IMR-90 (cell line): ENCODE measurements around the gene RHBDL1. TPM values are rescaled to one million over a fixed set of nuclear protein-coding genes. Genes with fewer than 3 reads are reported as not detected.

ENCODE experiments used
- ATAC-seq: fragments of 200-7000 bp; cut with Tn5 transposase; 2 replicates; pipeline ENCODE4 v1.9.1; 2020; ENCODE audit warnings: low read depth, mild to moderate bottlenecking, moderate library complexity
- BruUV-seq: library from RNA; stranded (reverse); fragments of 400-500 nt; replicated peaks from 2 replicates; lab custom pipeline; 2021; lab: Mats Ljungman, UMichigan
- CTCF ChIA-PET: fragments of 300-600 bp; formaldehyde crosslinking; extraction: SDS; loops from one replicate; lab custom pipeline; 2021; ENCODE audit warnings: antibody characterized with exemption; lab: Yijun Ruan, JAX
- POLR2A ChIA-PET: fragments of 300-600 bp; sonication (Branson Sonifier 250); formaldehyde crosslinking; loops from one replicate; lab custom pipeline; 2022; ENCODE audit warnings: antibody characterized with exemption; ENCODE audit not compliant: unreplicated experiment; lab: Charles Lee
- DNase-seq: peaks from one replicate; pipeline ENCODE4 v3.0.0; 2013
- H2AFZ ChIP-seq: replicated peaks from 2 replicates; pipeline ENCODE3; 2013; ENCODE audit warnings: low read length, mild to moderate bottlenecking; ENCODE audit not compliant: poor library complexity
- H2AK5ac ChIP-seq: 2 replicates; pipeline ENCODE4 v1.6.1; 2013; ENCODE audit warnings: low read depth, low read length, inconsistent platforms
- H2AK9ac ChIP-seq: replicated peaks from 2 replicates; pipeline ENCODE3; 2013; ENCODE audit warnings: mild to moderate bottlenecking, low read depth, low read length, moderate library complexity; ENCODE audit not compliant: poor library complexity
- H2BK120ac ChIP-seq: 2 replicates; pipeline ENCODE4 v1.6.1; 2013; ENCODE audit warnings: low read depth, low read length, inconsistent platforms
- H2BK15ac ChIP-seq: 3 replicates; pipeline ENCODE4 v1.6.1; 2013; ENCODE audit warnings: low read depth, low read length, inconsistent platforms
- H2BK20ac ChIP-seq: 2 replicates; pipeline ENCODE4 v1.6.1; 2013; ENCODE audit warnings: low read depth, mild to moderate bottlenecking, inconsistent platforms, low read length, moderate library complexity
- H2BK5ac ChIP-seq: 2 replicates; pipeline ENCODE4 v1.6.1; 2013; ENCODE audit warnings: mild to moderate bottlenecking, low read depth, low read length, inconsistent platforms; ENCODE audit not compliant: poor library complexity, severe bottlenecking
- H3K14ac ChIP-seq: replicated peaks from 2 replicates; pipeline ENCODE4 v1.6.1; 2013; ENCODE audit warnings: low read depth, low read length, inconsistent platforms
- H3K18ac ChIP-seq: 2 replicates; pipeline ENCODE4 v1.6.1; 2013; ENCODE audit warnings: low read depth, low read length, control low read depth
- H3K23ac ChIP-seq: 2 replicates; pipeline ENCODE4 v1.6.1; 2013; ENCODE audit warnings: low read depth, low read length, inconsistent platforms
- H3K27ac ChIP-seq: 2 replicates; pipeline ENCODE4 v1.5.1; 2013; ENCODE audit warnings: mild to moderate bottlenecking, control low read depth, low read length; ENCODE audit not compliant: insufficient read depth
- H3K27me3 ChIP-seq: 2 replicates; pipeline ENCODE4 v1.6.1; 2013; ENCODE audit warnings: low read length; ENCODE audit not compliant: control insufficient read depth, insufficient read depth
- H3K36me3 ChIP-seq: 2 replicates; pipeline ENCODE4 v1.6.1; 2013; ENCODE audit warnings: low read length, mixed read lengths; ENCODE audit not compliant: control insufficient read depth, insufficient read depth
- H3K4ac ChIP-seq: 2 replicates; pipeline ENCODE4 v1.6.1; 2013; ENCODE audit warnings: low read depth, low read length, inconsistent platforms
- H3K4me1 ChIP-seq: 2 replicates; pipeline ENCODE4 v1.6.1; 2013; ENCODE audit warnings: low read length, mixed read lengths; ENCODE audit not compliant: control insufficient read depth, insufficient read depth
- H3K4me2 ChIP-seq: 2 replicates; pipeline ENCODE4 v1.6.1; 2013; ENCODE audit warnings: low read depth, mild to moderate bottlenecking, control low read depth, low read length, moderate library complexity
- H3K4me3 ChIP-seq: 2 replicates; pipeline ENCODE4 v1.5.1; 2013; ENCODE audit warnings: low read depth, mild to moderate bottlenecking, control low read depth, low read length, moderate library complexity; ENCODE audit not compliant: insufficient read depth
- H3K56ac ChIP-seq: 2 replicates; pipeline ENCODE4 v1.6.1; 2013; ENCODE audit warnings: low read length, inconsistent platforms; ENCODE audit not compliant: insufficient read depth; ENCODE audit errors: extremely low read depth
- H3K79me1 ChIP-seq, 2 experiments: 2 replicates each; pipeline ENCODE4 v1.6.1; 2013; ENCODE audit warnings: low read length in 2 of 2, inconsistent platforms in 1 of 2, low read depth in 1 of 2
- H3K9ac ChIP-seq: 2 replicates; pipeline ENCODE4 v1.6.1; 2013; ENCODE audit warnings: low read depth, low read length, control low read depth
- H3K9me1 ChIP-seq: 2 replicates; pipeline ENCODE4 v1.6.1; 2013; ENCODE audit warnings: low read length, inconsistent platforms; ENCODE audit not compliant: insufficient read depth
- H3K9me3 ChIP-seq: 2 replicates; pipeline ENCODE4 v1.6.1; 2013; ENCODE audit warnings: low read length; ENCODE audit not compliant: control insufficient read depth, insufficient read depth
- H4K20me1 ChIP-seq: 2 replicates; pipeline ENCODE4 v1.6.1; 2013; ENCODE audit warnings: low read length, inconsistent platforms; ENCODE audit not compliant: insufficient read depth
- H4K5ac ChIP-seq: 2 replicates; pipeline ENCODE4 v1.6.1; 2013; ENCODE audit warnings: mild to moderate bottlenecking, low read depth, low read length, control low read depth
- H4K8ac ChIP-seq, 2 experiments: 2 replicates each; pipeline ENCODE4 v1.6.1; 2013; ENCODE audit warnings: low read depth in 2 of 2, low read length in 2 of 2, control low read depth in 1 of 2, inconsistent platforms in 1 of 2
- H4K91ac ChIP-seq: 2 replicates; pipeline ENCODE4 v1.6.1; 2013; ENCODE audit warnings: low read depth, low read length, inconsistent platforms; ENCODE audit not compliant: insufficient read depth
- CHD1 ChIP-seq: IDR thresholded peaks from 2 replicates; pipeline ENCODE4 v1.6.1; 2012; ENCODE audit warnings: low read depth, low read length, improper control_type of control experiment
- CTCF ChIP-seq: conservative IDR thresholded peaks from 2 replicates; pipeline ENCODE4 v1.5.1; 2012; ENCODE audit warnings: mild to moderate bottlenecking, low read depth, low read length, improper control_type of control experiment
- FOS ChIP-seq: fragments of 150-350 bp; IDR thresholded peaks from 2 replicates; pipeline ENCODE4 v1.6.1; 2016; ENCODE audit warnings: low read depth, low read length
- MAFK ChIP-seq: IDR thresholded peaks from 2 replicates; pipeline ENCODE4 v1.6.1; 2012; ENCODE audit warnings: low read depth, low read length, improper control_type of control experiment
- MAZ ChIP-seq: IDR thresholded peaks from 2 replicates; pipeline ENCODE4 v1.6.1; 2012; ENCODE audit warnings: low read depth, mild to moderate bottlenecking, low read length, improper control_type of control experiment, moderate library complexity, borderline replicate concordance
- RCOR1 ChIP-seq: IDR thresholded peaks from 2 replicates; pipeline ENCODE4 v1.6.1; 2012; ENCODE audit warnings: mild to moderate bottlenecking, low read length, improper control_type of control experiment; ENCODE audit not compliant: insufficient replicate concordance
- RFX5 ChIP-seq: IDR thresholded peaks from 2 replicates; pipeline ENCODE4 v1.8.0; 2012; ENCODE audit warnings: low read depth, mild to moderate bottlenecking, low read length, moderate library complexity
- SMC3 ChIP-seq: fragments of 150-350 bp; IDR thresholded peaks from 2 replicates; pipeline ENCODE4 v1.6.1; 2016; ENCODE audit warnings: low read depth, mild to moderate bottlenecking, antibody characterized with exemption, low read length, moderate library complexity
- WGBS, 2 experiments: methylation state at CpG; one replicate each; pipeline versions ENCODE4 v1.1.5 to v1.1.7; 2013; ENCODE audit warnings: missing lambda C conversion rate in 2 of 2; ENCODE audit not compliant: insufficient read length in 1 of 2; ENCODE audit errors: extremely low coverage in 2 of 2; 5-methylcytosine and 5-hydroxymethylcytosine counted together
- dilution Hi-C: fragments of 300-500 bp; cut with HindIII; formaldehyde crosslinking; loops from one replicate; pipeline ENCODE4 v1.14.3; 2018; ENCODE audit warnings: low sequenced_read_pairs; ENCODE audit not compliant: unreplicated experiment
- in situ Hi-C: fragments of 300-500 bp; cut with MboI; formaldehyde crosslinking; loops from 3 replicates; pipeline ENCODE4 v1.14.3; 2019; ENCODE audit warnings: low sequenced_read_pairs, inconsistent platforms, mixed read lengths
- intact Hi-C: fragments of 100-400 bp; cut with micrococcal nuclease; formaldehyde crosslinking; loops from 2 replicates; pipeline ENCODE4 v1.10.0; 2022
- polyA plus RNA-seq, 3 experiments: library from polyadenylated mRNA; depleted of rRNA; stranded (reverse); fragments of >200 nt; gene quantifications; 2 replicates each; pipeline ENCODE4 v1.2.3, GENCODE V29; 2012; ENCODE audit warnings: low replicate concordance in 1 of 3
- total RNA-seq: library from RNA; depleted of rRNA; stranded (reverse); fragments of >200 nt; gene quantifications from 2 replicates; pipeline ENCODE4 v1.2.3, GENCODE V29; 2012

The RHBDL1 gene
- total and polyA plus RNA-seq, 2 of the 4 experiments (the other 2 are of a cell fraction): 0.72 to 4.1 TPM

DNA sequence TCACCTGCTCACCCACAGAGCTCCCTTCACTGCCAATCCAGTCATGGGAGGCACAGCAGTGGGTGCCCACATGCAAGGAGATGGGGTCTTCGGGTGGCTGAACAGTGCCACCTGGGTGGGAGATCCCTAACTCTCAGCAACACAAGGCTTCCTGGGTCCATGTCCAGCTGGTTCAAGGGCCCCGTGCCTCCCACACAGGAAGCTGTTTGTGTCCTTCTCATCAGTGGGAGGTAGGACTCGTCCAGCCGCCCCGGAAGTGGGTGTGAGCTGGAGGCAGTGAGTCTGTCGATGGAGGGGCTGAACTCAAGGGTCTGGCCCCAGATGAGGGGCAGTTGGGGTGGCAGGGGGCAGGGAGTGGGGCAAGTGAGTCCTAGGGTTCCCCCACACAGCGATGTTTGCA is 28.6 kb downstream of the RHBDL1 start:
- dilution Hi-C loops: no loop called here
- Histone ChIP-seq H3K9ac (no peak overlapping the region), H2BK120ac (no peak overlapping the region), H4K5ac (no peak overlapping the region), H3K79me1 (no peaks in the 10 kb centered on the region), H2AFZ (no peak overlapping the region), H4K8ac (no peak overlapping the region), H3K27me3 (peaks cover 76% of the 10 kb centered on the region), H3K36me3 (no peaks in the 10 kb centered on the region), H3K4ac (no peak overlapping the region), H2BK15ac (no peak overlapping the region), H3K4me3 (no peak overlapping the region), H3K18ac (no peak overlapping the region), H4K20me1 (peaks cover 14% of the 10 kb centered on the region), H3K23ac (no peak overlapping the region), H3K4me2 (no peak overlapping the region), H3K27ac (no peak overlapping the region), H2BK5ac (no peak overlapping the region), H2AK9ac (no peak overlapping the region), H3K9me1 (no peaks in the 10 kb centered on the region), H3K4me1 (no peaks in the 10 kb centered on the region), H2BK20ac (no peak overlapping the region), H3K14ac (no peak overlapping the region), H2AK5ac (no peak overlapping the region), H3K56ac (no peak overlapping the region), H4K91ac (no peak overlapping the region), H3K9me3 (no peaks in the 10 kb centered on the region)
- WGBS, 2 experiments: no CpG with 5 or more reads among the region's 7 CpGs
- in situ Hi-C loops: loop anchor here (25.0 kb wide), 1 partner anchor 358 kb away; the partner anchor contains the start of gene SSTR5
- ChIA-PET CTCF (no interaction called here), POLR2A (no interaction called here)
- no TSS peak for BruUV-seq
- TF ChIP-seq RCOR1 (no peak), MAZ (no peak), CHD1 (no peak), SMC3 (no peak), MAFK (no peak), FOS (no peak), CTCF (no peak), RFX5 (no peak)
- no peak for DNase-seq
- no peak for ATAC-seq
- intact Hi-C loops: no loop called here
